GM21717 (cell line): ENCODE results near the gene ZNF618.

ENCODE experiments used
- ATAC-seq: cut with Tn5 transposase; IDR thresholded peaks from one replicate; pipeline ENCODE4 v1.9.1; 2021; ENCODE audit warnings: mild to moderate bottlenecking, moderate library complexity; ENCODE audit not compliant: unreplicated experiment

The ZNF618 gene

DNA sequence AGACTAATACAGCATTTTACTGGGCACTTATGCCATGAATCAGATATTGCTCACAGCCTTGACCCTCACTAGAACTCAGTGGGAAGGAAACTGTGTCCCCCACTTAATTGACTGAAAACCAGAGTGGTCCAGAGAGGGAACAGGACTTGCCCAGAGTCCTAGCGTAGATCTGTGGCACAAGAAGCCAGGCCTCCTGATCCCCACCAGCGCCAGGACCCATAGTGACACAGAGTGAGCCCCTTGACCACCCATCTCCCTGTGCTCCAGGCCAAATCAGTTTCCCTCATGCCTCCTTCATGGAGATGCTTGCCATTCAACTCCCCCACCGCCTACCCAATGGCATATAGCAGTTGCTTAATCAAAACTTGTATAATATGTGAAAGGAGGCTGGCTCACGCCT, 214.7 kb downstream of the ZNF618 start:
- ATAC-seq = no peak

DNA sequence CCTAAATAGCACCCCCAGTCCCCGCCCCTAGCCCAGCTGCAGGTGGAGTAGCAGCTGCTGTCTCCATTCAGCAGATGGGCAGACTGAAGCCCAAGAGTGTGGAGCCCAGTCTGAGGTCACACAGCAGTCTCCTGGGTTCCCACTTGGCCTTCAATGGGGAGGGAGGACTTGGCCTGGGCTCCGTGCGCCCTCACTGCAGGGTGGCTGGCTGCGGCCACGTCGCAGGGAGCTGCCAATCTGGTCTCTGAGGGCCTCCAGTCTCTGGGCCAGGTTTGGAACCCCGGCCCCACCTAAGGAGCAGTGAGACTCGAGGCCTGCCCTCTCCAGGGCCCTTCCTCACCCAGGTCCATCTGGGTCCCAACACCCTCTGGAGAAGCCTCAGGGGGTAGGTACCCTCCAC, 215.6 kb downstream of the ZNF618 start:
- no peak for ATAC-seq

DNA sequence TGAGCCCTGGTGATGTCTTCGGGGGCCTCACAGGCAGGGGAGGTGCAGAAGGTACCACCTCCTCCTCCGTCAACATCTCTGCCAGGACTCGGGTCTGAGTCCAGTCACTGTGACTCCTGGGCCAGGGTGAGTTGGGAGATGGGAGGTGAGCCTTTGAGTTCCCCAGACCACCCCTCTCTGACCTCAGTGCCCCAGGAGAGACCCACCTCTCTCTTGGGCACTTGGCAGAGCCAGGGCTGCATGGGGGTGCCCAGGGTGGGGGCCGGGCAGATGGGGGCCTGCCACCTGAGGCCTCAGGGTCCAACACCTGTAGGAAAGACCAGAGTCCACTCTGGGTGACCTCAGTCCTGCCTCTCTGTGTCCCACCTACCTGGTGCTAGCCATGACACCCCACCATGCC, 216.2 kb downstream of the ZNF618 start:
- no peak for ATAC-seq

DNA sequence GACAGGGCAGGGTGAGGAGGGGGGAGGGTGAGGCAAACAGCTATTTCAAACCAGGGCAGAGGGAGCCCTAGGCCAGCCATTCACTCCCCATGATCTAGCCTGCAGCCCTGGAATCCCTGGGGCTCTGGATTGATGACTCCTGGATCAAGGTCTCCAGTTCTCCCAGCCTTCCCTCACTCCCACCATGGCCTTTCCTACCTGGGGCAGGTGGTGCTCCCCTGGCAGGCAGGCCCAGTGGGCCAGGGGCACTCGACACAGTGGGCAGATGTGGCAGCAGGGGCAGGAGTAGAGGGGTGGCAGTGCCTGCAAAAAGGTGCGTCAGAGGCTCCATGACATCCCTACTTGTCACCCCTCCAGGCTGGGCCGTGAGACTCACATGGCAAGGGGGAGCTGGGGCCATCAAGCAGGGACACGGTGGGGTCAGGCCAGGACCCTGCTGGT, 216.9 kb downstream of the ZNF618 start:
- ATAC-seq = no peak

GRCh38 chr9:114093761-114094505, 217.8 kb downstream of the ZNF618 start:
- ATAC-seq = no peak

DNA sequence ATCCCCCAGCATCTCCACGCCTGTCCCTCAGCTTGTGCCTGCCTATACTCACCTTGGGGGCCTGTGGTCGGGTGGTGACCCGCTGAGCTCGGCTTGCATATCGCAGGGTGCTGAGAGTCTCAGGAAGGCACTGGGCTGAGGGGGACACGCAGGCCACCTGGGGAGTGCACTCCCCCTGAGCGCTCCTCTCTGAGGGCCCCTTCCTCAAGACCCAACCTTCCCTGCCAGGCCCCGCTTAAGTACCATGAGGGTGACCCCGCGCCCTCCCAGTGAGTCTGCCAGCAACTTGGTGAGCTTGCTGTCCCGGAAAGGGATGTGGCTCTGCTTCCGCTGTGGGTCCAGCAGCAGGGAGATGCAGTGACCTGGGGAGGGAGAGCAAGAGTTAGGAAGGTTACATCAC, 218.9 kb downstream of the ZNF618 start:
- ATAC-seq = no peak

- no peak for ATAC-seq
Measured at GRCh38 chr9:114096041-114096511, 220.0 kb downstream of the ZNF618 start.

- no peak for ATAC-seq
Measured at GRCh38 chr9:114096866-114097612, 220.9 kb downstream of the ZNF618 start.

- ATAC-seq = no peak
Measured at GRCh38 chr9:114097613-114098020, 221.5 kb downstream of the ZNF618 start.

DNA sequence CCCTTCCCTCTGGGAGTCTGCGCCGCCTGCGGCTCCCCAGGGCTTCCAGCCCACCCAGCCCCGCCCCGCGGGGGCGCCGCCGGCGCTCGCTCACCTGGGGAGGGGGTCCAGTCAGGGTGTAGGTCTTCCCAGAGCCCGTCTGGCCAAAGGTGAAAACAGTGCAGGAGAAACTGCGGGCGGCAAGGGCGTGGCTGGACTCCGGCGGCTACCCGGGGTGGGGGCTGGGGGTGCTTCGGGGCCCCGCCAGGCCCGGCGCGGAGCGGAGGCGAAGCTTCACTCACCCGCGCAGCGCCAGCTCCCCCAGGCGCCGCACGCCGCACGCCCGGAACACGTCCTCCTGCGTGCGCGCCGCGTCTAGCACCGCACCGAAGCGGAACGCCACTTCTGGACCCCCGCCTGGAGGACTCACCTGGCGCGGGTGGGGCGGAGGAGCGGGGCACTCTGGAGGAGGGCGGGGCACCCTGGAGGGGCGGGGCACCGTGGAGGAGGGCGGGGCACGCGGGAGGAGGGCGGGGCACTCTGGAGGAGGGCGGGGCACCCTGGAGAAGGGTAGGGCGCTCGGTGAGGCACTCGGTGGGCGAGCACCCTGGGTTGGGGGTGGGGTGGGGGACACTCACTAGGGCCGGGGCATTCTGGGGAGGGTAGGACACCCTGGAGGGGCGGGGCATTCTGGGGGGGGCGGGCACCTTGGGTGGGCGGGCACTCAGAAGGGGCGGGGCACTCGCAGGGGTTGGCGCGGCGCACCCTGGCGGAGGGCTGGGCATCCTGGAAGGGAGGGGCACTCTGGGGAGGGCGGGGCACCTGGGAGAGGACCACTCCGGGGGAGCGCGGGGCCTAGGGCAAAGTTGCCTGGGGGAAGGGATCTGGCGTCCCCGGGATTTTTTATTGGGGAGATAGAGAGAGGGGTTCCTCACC, 222.2 kb downstream of the ZNF618 start:
- ATAC-seq = no peak

GRCh38 chr9:114098936-114099668, 223.0 kb downstream of the ZNF618 start, which contains the start of gene KIF12:
TSS of gene KIF12 (minus strand) at chr9:114099292. CDS start at chr9:114099276, 16 bp downstream.
- no peak for ATAC-seq

GRCh38 chr9:114099669-114100270, 223.7 kb downstream of the ZNF618 start:
- no peak for ATAC-seq

DNA sequence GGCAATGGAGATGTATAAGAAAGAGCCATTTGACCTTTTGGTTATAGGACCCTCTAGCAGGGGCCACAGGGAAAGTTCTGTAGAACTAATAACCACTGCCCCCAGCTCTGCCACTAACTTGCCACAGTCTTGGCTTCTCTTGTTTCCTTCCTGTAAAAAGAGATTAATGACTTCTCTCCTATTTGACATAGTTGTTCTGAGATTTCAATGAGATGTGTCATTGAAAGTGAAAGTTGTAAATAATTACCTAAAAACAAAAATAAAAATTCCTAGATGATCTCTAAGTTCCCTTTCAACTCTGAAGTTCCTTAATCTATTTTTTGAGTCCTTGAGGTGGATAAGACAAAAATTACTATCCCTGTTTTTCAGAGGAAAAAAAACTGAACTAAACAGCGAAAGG, 224.4 kb downstream of the ZNF618 start:
- no peak for ATAC-seq

DNA sequence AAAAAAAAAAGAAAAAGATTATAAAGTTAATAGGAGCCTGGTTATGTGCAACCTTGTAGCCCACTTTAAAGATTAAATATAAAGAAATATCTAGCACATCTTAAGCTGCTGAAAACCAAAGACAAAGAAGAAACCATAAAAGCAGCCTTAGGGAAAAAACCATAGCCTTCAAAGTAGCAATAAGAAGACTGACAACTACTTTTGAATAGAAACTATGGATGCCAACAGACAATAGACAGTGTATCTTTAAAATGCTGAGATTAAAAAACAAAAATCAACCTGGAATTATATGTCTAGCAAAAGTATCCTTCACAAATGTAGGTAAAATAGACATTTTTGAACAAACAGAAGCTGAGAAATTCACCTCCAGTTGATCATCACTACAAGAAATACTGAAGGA, 226.4 kb downstream of the ZNF618 start:
- ATAC-seq = no peak

- ATAC-seq = no peak
Measured at GRCh38 chr9:114105236-114105635, 229.1 kb downstream of the ZNF618 start.
